NCI-H2227 treated with DMSO at 0.1 percent for 48 hours (cell line): ENCODE measurements around the gene LRRC8E.

Experiments
- DNase-seq: peaks from one replicate; lab custom pipeline; 2025; lab: John Stamatoyannopoulos, UW

The LRRC8E gene

GRCh38 chr19:7868326-7868670, 20.0 kb upstream of the LRRC8E start:
- no peak for DNase-seq

- DNase-seq: no peak
Measured at GRCh38 chr19:7868671-7869452, 19.4 kb upstream of the LRRC8E start.

- DNase-seq: no peak
Measured at GRCh38 chr19:7869453-7869909, 18.8 kb upstream of the LRRC8E start.

GRCh38 chr19:7869910-7870511, 18.3 kb upstream of the LRRC8E start:
- no peak for DNase-seq

- no peak for DNase-seq
Measured at GRCh38 chr19:7870571-7871436, 17.5 kb upstream of the LRRC8E start.

GRCh38 chr19:7871437-7872305, 16.6 kb upstream of the LRRC8E start:
- DNase-seq: peak; percentile 20

GRCh38 chr19:7872306-7873204, 15.8 kb upstream of the LRRC8E start:
- DNase-seq: no peak

GRCh38 chr19:7873304-7874075, 14.8 kb upstream of the LRRC8E start:
- no peak for DNase-seq

- peak; percentile 80 for DNase-seq
Measured at GRCh38 chr19:7874076-7874896, 14.0 kb upstream of the LRRC8E start, which contains the start of gene PRR36. PRR36 (minus strand) TSS chr19:7874390; CDS start chr19:7873689, 701 bp downstream.

- no peak for DNase-seq
Measured at GRCh38 chr19:7874897-7875273, 13.4 kb upstream of the LRRC8E start.

GRCh38 chr19:7877249-7877836, 11.0 kb upstream of the LRRC8E start:
- no peak for DNase-seq

GRCh38 chr19:7879111-7879807, 9.1 kb upstream of the LRRC8E start:
- no peak for DNase-seq

- DNase-seq: no peak
Measured at GRCh38 chr19:7879836-7880235, 8.5 kb upstream of the LRRC8E start.

GRCh38 chr19:7881910-7882309, 6.4 kb upstream of the LRRC8E start:
- no peak for DNase-seq

GRCh38 chr19:7883105-7883504, 5.2 kb upstream of the LRRC8E start:
- no peak for DNase-seq

GRCh38 chr19:7883796-7884570, 4.3 kb upstream of the LRRC8E start:
- no peak for DNase-seq

GRCh38 chr19:7885818-7886217, 2.5 kb upstream of the LRRC8E start:
- no peak for DNase-seq
